HCT116 (cell line): Measurements from ENCODE around the gene ATXN1. TPM values are rescaled to one million over a fixed set of nuclear protein-coding genes. Genes with fewer than 3 reads are reported as not detected.

Experiments used
- ATAC-seq: fragments of 200-7000 bp; cut with Tn5 transposase; 2 replicates; pipeline ENCODE4 v1.9.1; 2020; ENCODE audit warnings: mild to moderate bottlenecking, moderate library complexity
- BruUV-seq: library from RNA; stranded (reverse); fragments of 400-500 nt; replicated peaks from 2 replicates; lab custom pipeline; 2021; lab: Mats Ljungman, UMichigan
- CTCF ChIA-PET: fragments of 300-600 bp; sonication (Branson Sonifier 250); formaldehyde crosslinking; loops from one replicate; lab custom pipeline; 2021; ENCODE audit warnings: antibody characterized with exemption; lab: Charles Lee
- POLR2A ChIA-PET: fragments of 300-600, 350-600 bp; sonication (Branson Sonifier 250); formaldehyde crosslinking; loops from one replicate; lab custom pipeline; 2021; ENCODE audit warnings: antibody characterized with exemption; lab: Charles Lee
- RAD21 ChIA-PET, 2 experiments: fragments of 300-600 bp; sonication (Branson Sonifier 250); formaldehyde crosslinking; loops; one replicate each; lab custom pipeline; 2023; ENCODE audit warnings: low total read pairs in 2 of 2; ENCODE audit not compliant: uncharacterized antibody in 2 of 2, unreplicated experiment in 2 of 2, low non-redundant PET in 1 of 2; lab: Charles Lee
- DNase-seq: peaks from one replicate; pipeline ENCODE4 v3.0.0-alpha.2; 2010; ENCODE audit warnings: low read depth, low spot score
- H2AFZ ChIP-seq: fragments of 200-600 bp; shearing (Covaris generic), sonication (generic); 2 replicates; pipeline ENCODE4 v1.6.1; 2017; ENCODE audit warnings: low read depth, mixed run types, mixed read lengths, antibody characterized with exemption, low read length; ENCODE audit not compliant: poor library complexity, severe bottlenecking
- H3K27ac ChIP-seq: 2 replicates; pipeline ENCODE4 v1.5.1; 2012; ENCODE audit warnings: low read depth, low read length
- H3K27me3 ChIP-seq: fragments of 200-600 bp; sonication (generic); 2 replicates; pipeline ENCODE4 v1.6.1; 2016; ENCODE audit warnings: mixed run types, low read length, mixed read lengths; ENCODE audit not compliant: insufficient read depth
- H3K36me3 ChIP-seq, 2 experiments: fragments of 200-500 bp in 1 of 2; fragments of 200-600 bp in 1 of 2; sonication (Bioruptor generic) in 1 of 2; sonication (generic) in 1 of 2; 2 replicates each; pipeline versions ENCODE4 v1.5.1 to v1.6.1; 2014 to 2016; ENCODE audit warnings: low read length in 2 of 2, inconsistent platforms in 1 of 2, mixed read lengths in 1 of 2, mixed run types in 1 of 2; ENCODE audit not compliant: insufficient read depth in 2 of 2, control insufficient read depth in 1 of 2
- H3K4me1 ChIP-seq, 2 experiments: fragments of 200-600 bp in 1 of 2; sonication (generic) in 1 of 2; 2 replicates each; pipeline versions ENCODE4 v1.5.1 to v1.6.1; 2012 to 2017; ENCODE audit warnings: low read length in 2 of 2, inconsistent platforms in 1 of 2, mild to moderate bottlenecking in 1 of 2, mixed read lengths in 1 of 2, mixed run types in 1 of 2, moderate library complexity in 1 of 2; ENCODE audit not compliant: insufficient read depth in 2 of 2, control insufficient read depth in 1 of 2
- H3K4me2 ChIP-seq: fragments of 200-600 bp; sonication (generic); 2 replicates; pipeline ENCODE4 v1.6.1; 2017; ENCODE audit warnings: mixed run types, low read length, mixed read lengths
- H3K4me3 ChIP-seq, 2 experiments: fragments of 200-600 bp in 1 of 2; sonication (generic) in 1 of 2; replicated peaks in 1 of 2; 2 replicates each; pipeline ENCODE4 v1.5.1; 2011 to 2016; ENCODE audit warnings: low read length in 2 of 2, control low read depth in 1 of 2, low read depth in 1 of 2, mild to moderate bottlenecking in 1 of 2, mixed read lengths in 1 of 2, mixed run types in 1 of 2
- H3K79me2 ChIP-seq: fragments of 200-600 bp; sonication (generic); 2 replicates; pipeline ENCODE4 v1.6.1; 2017; ENCODE audit warnings: mild to moderate bottlenecking, mixed run types, low read length, moderate library complexity, mixed read lengths; ENCODE audit not compliant: insufficient read depth
- H3K9ac ChIP-seq: fragments of 200-600 bp; sonication (generic); 2 replicates; pipeline ENCODE4 v1.6.1; 2016; ENCODE audit warnings: low read length, mixed read lengths
- H3K9me2 ChIP-seq: fragments of 200-600 bp; sonication (generic), shearing (Covaris generic); 2 replicates; pipeline ENCODE4 v1.6.1; 2017; ENCODE audit warnings: mixed run types, mild to moderate bottlenecking, moderate library complexity; ENCODE audit not compliant: insufficient read depth
- H3K9me3 ChIP-seq, 2 experiments: fragments of 200-500 bp in 1 of 2; fragments of 200-600 bp in 1 of 2; sonication (Bioruptor generic) in 1 of 2; sonication (generic) in 1 of 2; 2 replicates each; pipeline ENCODE4 v1.6.1; 2014 to 2017; ENCODE audit warnings: low read length in 2 of 2, mixed read lengths in 2 of 2, inconsistent platforms in 1 of 2, low read depth in 1 of 2, mild to moderate bottlenecking in 1 of 2, mixed run types in 1 of 2, moderate library complexity in 1 of 2; ENCODE audit not compliant: control insufficient read depth in 1 of 2, insufficient read depth in 1 of 2
- H4K20me1 ChIP-seq: fragments of 200-600 bp; sonication (generic), shearing (Covaris generic); 2 replicates; pipeline ENCODE4 v1.6.1; 2017; ENCODE audit warnings: mixed run types, mild to moderate bottlenecking, moderate library complexity; ENCODE audit not compliant: insufficient read depth
- CBX3 ChIP-seq: IDR thresholded peaks from 2 replicates; pipeline ENCODE4 v1.6.1; 2012; ENCODE audit warnings: low read depth
- CTCF ChIP-seq, 3 experiments: fragments of 200-600 bp in 1 of 3; sonication (generic) in 1 of 3; IDR thresholded peaks in 2 of 3; conservative IDR thresholded peaks in 1 of 3; 2 replicates each; pipeline ENCODE4 v1.5.1; 2012 to 2017; ENCODE audit warnings: low read depth in 2 of 3, low read length in 2 of 3, antibody characterized with exemption in 1 of 3, borderline replicate concordance in 1 of 3, control low read depth in 1 of 3, mild to moderate bottlenecking in 1 of 3, mixed read lengths in 1 of 3, mixed run types in 1 of 3, moderate library complexity in 1 of 3; ENCODE audit not compliant: insufficient read depth in 1 of 3
- ELF1 ChIP-seq: IDR thresholded peaks from 2 replicates; pipeline ENCODE4 v1.6.1; 2012; ENCODE audit warnings: low read depth, borderline replicate concordance
- EZH2phosphoT487 ChIP-seq: fragments of 200-600 bp; IDR thresholded peaks from 2 replicates; pipeline ENCODE4 v1.6.1; 2018; ENCODE audit warnings: antibody characterized with exemption, borderline replicate concordance
- FOSL1 ChIP-seq: IDR thresholded peaks from 2 replicates; pipeline ENCODE4 v1.6.1; 2012; ENCODE audit warnings: low read depth
- JUND ChIP-seq: IDR thresholded peaks from 2 replicates; pipeline ENCODE4 v1.6.1; 2012
- POLR2A ChIP-seq: IDR thresholded peaks from 2 replicates; pipeline ENCODE4 v1.7.0; 2011; ENCODE audit warnings: borderline replicate concordance; ENCODE audit not compliant: insufficient read depth, insufficient read length; ENCODE audit errors: extremely low read depth
- intact Hi-C: fragments of 100-400 bp; cut with micrococcal nuclease; formaldehyde crosslinking; loops from 2 replicates; pipeline ENCODE4 v1.10.0; 2022
- total RNA-seq: library from RNA; stranded (reverse); gene quantifications from one replicate; pipeline ENCODE4 v1.2.1, GENCODE V29; 2021; ENCODE audit not compliant: unreplicated experiment
- TF ChIP-seq, protein P1 (sequence below): IDR thresholded peaks from 2 replicates; pipeline ENCODE4 v1.6.1; 2012
- TF ChIP-seq, protein P2 (sequence below): IDR thresholded peaks from 2 replicates; pipeline ENCODE4 v1.6.1; 2012

ATXN1 gene
- total RNA-seq, 1 experiment from 2014 or later = 21.0 TPM

GRCh38 chr6:16519265-16520242 is 241.7 kb downstream of the ATXN1 start:
- no peaks in the 10 kb centered on the region; the same call in 1 of the 2 replicates for H4K20me1 ChIP-seq
- no peaks in the 10 kb centered on the region for H3K27me3 ChIP-seq
- POLR2A ChIA-PET = no interaction called here
- H3K79me2 ChIP-seq = no peaks in the 10 kb centered on the region
- no TSS peak for BruUV-seq
- H3K27ac ChIP-seq = no peak overlapping the region
- peaks cover 4 to 13% of the 10 kb centered on the region in 2 experiments; a peak in 3 of 4 replicates for H3K4me1 ChIP-seq
- H3K9me3 ChIP-seq = no peaks in the 10 kb centered on the region
- intact Hi-C loops = no loop called here
- no peak overlapping the region for H3K4me3 ChIP-seq
- CTCF ChIA-PET = no interaction called here
- H3K36me3 ChIP-seq = no peaks in the 10 kb centered on the region
- TF ChIP-seq EZH2phosphoT487 (no peak), FOSL1 (no peak)
- TF ChIP-seq, protein P1, sequence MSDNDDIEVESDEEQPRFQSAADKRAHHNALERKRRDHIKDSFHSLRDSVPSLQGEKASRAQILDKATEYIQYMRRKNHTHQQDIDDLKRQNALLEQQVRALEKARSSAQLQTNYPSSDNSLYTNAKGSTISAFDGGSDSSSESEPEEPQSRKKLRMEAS = no peak
- ATAC-seq (no peak), DNase-seq (no peak)
- H3K9ac ChIP-seq = no peak overlapping the region
- no peak overlapping the region for H3K4me2 ChIP-seq
- H2AFZ ChIP-seq = no peak overlapping the region
- RAD21 ChIA-PET = no interaction called here
- H3K9me2 ChIP-seq = no peaks in the 10 kb centered on the region

- H3K4me3 ChIP-seq = no peak overlapping the region
- no peaks in the 10 kb centered on the region for H3K36me3 ChIP-seq
- ChIA-PET POLR2A (no interaction called here), RAD21 (no interaction called here), CTCF (interaction anchor here (3.0 kb wide), 1 partner anchor 245 kb away, joined by 7 read pairs; no protein-coding TSS in a partner anchor)
- no peak overlapping the region for H3K9ac ChIP-seq
- no peak for ATAC-seq
- H3K9me2 ChIP-seq = no peaks in the 10 kb centered on the region
- H3K4me2 ChIP-seq = no peak overlapping the region
- H3K27ac ChIP-seq = no peak overlapping the region
- TF ChIP-seq, protein P1 = no peak
- TF ChIP-seq JUND (no peak), EZH2phosphoT487 (no peak), ELF1 (no peak), CBX3 (no peak), POLR2A (no peak), FOSL1 (no peak), CTCF (IDR thresholded peaks at IDR 0.05 in 2 of 3, conservative IDR thresholded peaks at IDR 0.05 in 1 of 3; ENCODE audit: borderline replicate concordance in 1 of 3, insufficient read depth in 1 of 3, low read depth in 2 of 3, low read length in 2 of 3) (no peak; a peak in 1 of 6 replicates)
- TF ChIP-seq, protein P2, sequence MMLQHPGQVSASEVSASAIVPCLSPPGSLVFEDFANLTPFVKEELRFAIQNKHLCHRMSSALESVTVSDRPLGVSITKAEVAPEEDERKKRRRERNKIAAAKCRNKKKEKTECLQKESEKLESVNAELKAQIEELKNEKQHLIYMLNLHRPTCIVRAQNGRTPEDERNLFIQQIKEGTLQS = no peak
- no peaks in the 10 kb centered on the region; the same call in 1 of the 2 replicates for H4K20me1 ChIP-seq
- no peaks in the 10 kb centered on the region for H3K27me3 ChIP-seq
- H3K4me1 ChIP-seq = peaks cover 10 to 14% of the 10 kb centered on the region in 2 experiments; a peak in 3 of 4 replicates
- intact Hi-C loops = no loop called here
- no peak for DNase-seq
- no TSS peak for BruUV-seq
- no peaks in the 10 kb centered on the region for H3K9me3 ChIP-seq
- H3K79me2 ChIP-seq = no peaks in the 10 kb centered on the region
- H2AFZ ChIP-seq = no peak overlapping the region
These were observed 243.0 kb downstream of the ATXN1 start for GRCh38 chr6:16518265-16518664.
